Epithelial cell of proximal tubule (primary cell): Measurements from ENCODE around the gene CPNE9. TPM values are rescaled to one million over a fixed set of nuclear protein-coding genes. Genes with fewer than 3 reads are reported as not detected.
A peak's percentile ranks its signal among the peaks of the same experiment; 100 is the strongest.

Experiments used
- DNase-seq: peaks from one replicate; pipeline ENCODE4 v3.0.0-alpha.2; 2011; ENCODE audit warnings: low read depth
- H3K4me3 ChIP-seq: 2 replicates; pipeline ENCODE4 v1.5.1; 2011; ENCODE audit warnings: low read depth, mild to moderate bottlenecking, low read length
- CTCF ChIP-seq: conservative IDR thresholded peaks from 2 replicates; pipeline ENCODE4 v1.5.1; 2012; ENCODE audit warnings: low read depth, mild to moderate bottlenecking, low read length
- total RNA-seq: library from RNA; depleted of rRNA; stranded (reverse); fragments of >200 nt; gene quantifications from 2 replicates; pipeline ENCODE4 v1.2.3, GENCODE V29; 2015

Gene CPNE9
- total RNA-seq, 1 donor from 2014 or later, result not detected

- no peak for DNase-seq
- H3K4me3 ChIP-seq, result no peak overlapping the region
- TF ChIP-seq CTCF, result no peak
Measured at GRCh38 chr3:9760779-9761505, 57.3 kb downstream of the CPNE9 start.

- H3K4me3 ChIP-seq, result no peak overlapping the region
- TF ChIP-seq CTCF, result no peak
- no peak for DNase-seq
Measured at GRCh38 chr3:9761919-9762318, 58.3 kb downstream of the CPNE9 start.

- H3K4me3 ChIP-seq, result no peak overlapping the region
- no peak for TF ChIP-seq CTCF
- no peak for DNase-seq
Measured at GRCh38 chr3:9762871-9763270, 59.2 kb downstream of the CPNE9 start.

GRCh38 chr3:9765865-9766264, 62.2 kb downstream of the CPNE9 start:
- no peak for TF ChIP-seq CTCF
- no peak overlapping the region for H3K4me3 ChIP-seq
- no peak for DNase-seq

- TF ChIP-seq CTCF, result no peak
- H3K4me3 ChIP-seq, result no peak overlapping the region
- no peak for DNase-seq
Measured at GRCh38 chr3:9767418-9767817, 63.8 kb downstream of the CPNE9 start.

- H3K4me3 ChIP-seq, result no peak overlapping the region
- TF ChIP-seq CTCF, result no peak
- DNase-seq, result no peak
Measured at GRCh38 chr3:9768141-9768775, 64.6 kb downstream of the CPNE9 start.

GRCh38 chr3:9769012-9769411, 65.4 kb downstream of the CPNE9 start:
- no peak for TF ChIP-seq CTCF
- H3K4me3 ChIP-seq, result peak overlapping the region; percentile 74
- DNase-seq, result no peak
